ENCODE measurements around the gene HAX1.

DNA sequence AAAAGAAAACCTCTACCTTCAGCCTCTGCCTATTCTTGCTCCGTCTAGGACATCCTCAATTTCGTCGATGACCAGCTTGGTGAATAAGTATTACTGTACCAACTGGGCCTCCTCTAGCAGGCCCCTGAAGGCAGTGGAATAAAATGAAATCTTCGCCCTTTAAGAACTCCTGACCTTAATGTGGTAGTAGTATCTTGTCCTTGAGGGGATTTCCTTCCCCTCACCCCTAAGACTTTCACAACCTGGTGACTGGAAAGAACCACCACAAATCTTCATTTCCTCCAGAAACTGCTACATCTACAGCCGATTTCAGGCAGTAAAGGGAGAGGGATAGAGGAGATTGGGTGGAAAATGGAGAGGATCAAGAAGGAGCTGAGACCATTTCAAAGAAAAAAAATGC lies 1.6 kb upstream of the HAX1 start:
- TF ChIP-seq CTCF (IDR thresholded peaks at IDR 0.05) (no peak), POLR2A (IDR thresholded peaks at IDR 0.05) (no peak)
